H1 (cell line): ENCODE data around the gene EIPR1. TPM values are rescaled to one million over a fixed set of nuclear protein-coding genes. Genes with fewer than 3 reads are reported as not detected.

Source experiments
- CTCF ChIA-PET: fragments of 300-600 bp; sonication (Branson Sonifier 250); formaldehyde crosslinking; loops from one replicate; lab custom pipeline; 2021; ENCODE audit not compliant: partially characterized antibody; lab: Charles Lee
- POLR2A ChIA-PET: fragments of 300-600 bp; sonication (Branson Sonifier 250); formaldehyde crosslinking; loops from one replicate; lab custom pipeline; 2021; ENCODE audit warnings: inconsistent platforms; ENCODE audit not compliant: partially characterized antibody; lab: Charles Lee
- DNase-seq, 2 experiments: peaks; one replicate each; pipeline versions ENCODE4 v3.0.0 to v3.0.0-alpha.2; 2010 to 2022; ENCODE audit warnings: low spot score in 2 of 2, low read depth in 1 of 2, mixed read lengths in 1 of 2
- FAIRE-seq: peaks from 2 replicates; lab custom pipeline; 2011; peaks lifted over from hg19 to GRCh38; lab: Jason Lieb, UNC
- H2AFZ ChIP-seq: 2 replicates; pipeline ENCODE4 v1.8.1; 2012; ENCODE audit warnings: low read length, inconsistent platforms
- H2AK5ac ChIP-seq: 2 replicates; pipeline ENCODE4 v1.6.1; 2013; ENCODE audit warnings: low read depth, low read length
- H2BK120ac ChIP-seq: replicated peaks from 2 replicates; pipeline ENCODE3; 2013; ENCODE audit warnings: low read depth, low read length, inconsistent platforms
- H2BK12ac ChIP-seq: 2 replicates; pipeline ENCODE4 v1.6.1; 2013; ENCODE audit warnings: low read depth, low read length
- H2BK15ac ChIP-seq: 2 replicates; pipeline ENCODE4 v1.6.1; 2013; ENCODE audit warnings: low read length
- H2BK20ac ChIP-seq: 2 replicates; pipeline ENCODE4 v1.6.1; 2013; ENCODE audit warnings: low read length
- H2BK5ac ChIP-seq: 2 replicates; pipeline ENCODE4 v1.6.1; 2013; ENCODE audit warnings: low read depth, low read length
- H3K14ac ChIP-seq: 2 replicates; pipeline ENCODE4 v1.6.1; 2013; ENCODE audit warnings: inconsistent platforms; ENCODE audit not compliant: insufficient read length
- H3K18ac ChIP-seq: 2 replicates; pipeline ENCODE4 v1.6.1; 2013; ENCODE audit warnings: low read length; ENCODE audit errors: extremely low read depth
- H3K23ac ChIP-seq: 2 replicates; pipeline ENCODE4 v1.6.1; 2013; ENCODE audit warnings: inconsistent platforms; ENCODE audit not compliant: insufficient read length
- H3K23me2 ChIP-seq: 2 replicates; pipeline ENCODE4 v1.6.1; 2013; ENCODE audit warnings: low read depth, low read length
- H3K27ac ChIP-seq: 2 replicates; pipeline ENCODE4 v1.6.1; 2011; ENCODE audit warnings: low read depth, low read length, inconsistent platforms
- H3K27me3 ChIP-seq, 4 experiments: replicated peaks in 1 of 4; 1 replicate in 1 of 4; 2 replicates in 3 of 4; pipeline versions ENCODE4 v1.6.1 to v1.8.1; 2011 to 2013; ENCODE audit warnings: low read length in 3 of 4, mild to moderate bottlenecking in 3 of 4, inconsistent platforms in 2 of 4, mixed read lengths in 2 of 4, moderate library complexity in 1 of 4; ENCODE audit not compliant: control insufficient read depth in 3 of 4, insufficient read depth in 3 of 4; ENCODE audit errors: extremely low read depth in 1 of 4
- H3K36me3 ChIP-seq, 4 experiments: 2 replicates each; pipeline versions ENCODE4 v1.6.1 to v1.8.1; 2011 to 2013; ENCODE audit warnings: mild to moderate bottlenecking in 4 of 4, low read length in 3 of 4, moderate library complexity in 2 of 4, control low read depth in 1 of 4, inconsistent platforms in 1 of 4; ENCODE audit not compliant: insufficient read depth in 4 of 4, control insufficient read depth in 2 of 4
- H3K4ac ChIP-seq: replicated peaks from 2 replicates; pipeline ENCODE3; 2013; ENCODE audit warnings: low read length, low read depth, mixed read lengths, inconsistent platforms; ENCODE audit not compliant: insufficient read length
- H3K4me1 ChIP-seq, 4 experiments: replicated peaks in 1 of 4; 1 replicate in 1 of 4; 2 replicates in 3 of 4; pipeline versions ENCODE4 v1.6.1 to v1.8.1; 2011 to 2013; ENCODE audit warnings: low read length in 3 of 4, inconsistent platforms in 2 of 4, mixed read lengths in 1 of 4; ENCODE audit not compliant: insufficient read depth in 4 of 4, control insufficient read depth in 3 of 4
- H3K4me2 ChIP-seq, 2 experiments: 2 replicates each; pipeline versions ENCODE4 v1.6.1 to v1.8.1; 2011 to 2013; ENCODE audit warnings: low read depth in 2 of 2, low read length in 2 of 2, control low read depth in 1 of 2, inconsistent platforms in 1 of 2, mild to moderate bottlenecking in 1 of 2; ENCODE audit not compliant: insufficient read depth in 1 of 2
- H3K4me3 ChIP-seq, 4 experiments: fragments of 200-600, 300-600 bp in 1 of 4; sonication (generic), shearing (Covaris generic), sonication (Bioruptor Twin) in 1 of 4; 2 replicates each; pipeline versions ENCODE4 v1.5.1 to v1.8.1; 2011 to 2016; ENCODE audit warnings: low read length in 4 of 4, low read depth in 3 of 4, control low read depth in 2 of 4, inconsistent platforms in 2 of 4, mild to moderate bottlenecking in 2 of 4, mixed read lengths in 1 of 4, moderate library complexity in 1 of 4; ENCODE audit not compliant: insufficient read depth in 2 of 4; ENCODE audit errors: extremely low read depth in 1 of 4
- H3K56ac ChIP-seq: replicated peaks from 2 replicates; pipeline ENCODE3; 2013; ENCODE audit warnings: low read depth, mild to moderate bottlenecking, mixed read lengths, low read length, inconsistent platforms; ENCODE audit not compliant: insufficient read length
- H3K79me1 ChIP-seq: 2 replicates; pipeline ENCODE4 v1.6.1; 2013; ENCODE audit warnings: low read depth, low read length, control low read depth
- H3K79me2 ChIP-seq, 2 experiments: 2 replicates each; pipeline versions ENCODE4 v1.6.1 to v1.8.1; 2012 to 2013; ENCODE audit warnings: low read length in 2 of 2, mild to moderate bottlenecking in 2 of 2, inconsistent platforms in 1 of 2; ENCODE audit not compliant: insufficient read depth in 2 of 2, control insufficient read depth in 1 of 2
- H3K9ac ChIP-seq, 4 experiments: replicated peaks in 1 of 4; 1 replicate in 1 of 4; 2 replicates in 3 of 4; pipeline versions ENCODE4 v1.6.1 to v1.8.1; 2011 to 2013; ENCODE audit warnings: low read depth in 3 of 4, low read length in 3 of 4, control low read depth in 2 of 4, mild to moderate bottlenecking in 2 of 4, moderate library complexity in 2 of 4, inconsistent platforms in 1 of 4; ENCODE audit errors: extremely low read depth in 1 of 4
- H3K9me3 ChIP-seq, 2 experiments: 2 replicates each; pipeline versions ENCODE4 v1.6.1 to v1.8.1; 2012 to 2013; ENCODE audit warnings: mild to moderate bottlenecking in 2 of 2, moderate library complexity in 2 of 2, control low read depth in 1 of 2, inconsistent platforms in 1 of 2, low read depth in 1 of 2, low read length in 1 of 2, mixed read lengths in 1 of 2; ENCODE audit not compliant: insufficient read depth in 2 of 2
- H4K20me1 ChIP-seq, 2 experiments: replicated peaks in 1 of 2; 2 replicates each; pipeline versions ENCODE3 to v1.8.1; 2011 to 2013; ENCODE audit warnings: inconsistent platforms in 2 of 2, low read length in 2 of 2, mild to moderate bottlenecking in 1 of 2; ENCODE audit not compliant: insufficient read depth in 2 of 2, control insufficient read depth in 1 of 2
- H4K5ac ChIP-seq: 2 replicates; pipeline ENCODE4 v1.6.1; 2013; ENCODE audit warnings: low read length, low read depth, mixed read lengths, inconsistent platforms; ENCODE audit not compliant: insufficient read length
- H4K8ac ChIP-seq: 2 replicates; pipeline ENCODE4 v1.8.0; 2013; ENCODE audit warnings: mild to moderate bottlenecking, moderate library complexity, low read length, inconsistent platforms; ENCODE audit not compliant: insufficient read depth; ENCODE audit errors: extremely low read depth
- H4K91ac ChIP-seq: replicated peaks from 2 replicates; pipeline ENCODE3; 2013; ENCODE audit warnings: low read length, mixed read lengths, inconsistent platforms; ENCODE audit not compliant: insufficient read length
- CEBPB ChIP-seq: IDR thresholded peaks from 2 replicates; pipeline ENCODE4 v1.6.1; 2012; ENCODE audit warnings: low read depth, low read length
- CHD2 ChIP-seq: IDR thresholded peaks from 2 replicates; pipeline ENCODE4 v1.6.1; 2012; ENCODE audit warnings: low read length, improper control_type of control experiment
- KDM4A ChIP-seq: IDR thresholded peaks from one replicate; pipeline ENCODE4 v1.7.1; 2012; ENCODE audit warnings: low read depth, mild to moderate bottlenecking, moderate library complexity, low read length, inconsistent platforms; ENCODE audit not compliant: severe bottlenecking
- NANOG ChIP-seq: IDR thresholded peaks from 2 replicates; pipeline ENCODE4 v1.6.1; 2011; ENCODE audit warnings: low read length, low read depth, mild to moderate bottlenecking, inconsistent platforms; ENCODE audit not compliant: insufficient read depth, poor library complexity, severe bottlenecking
- NRF1 ChIP-seq: IDR thresholded peaks from 2 replicates; pipeline ENCODE4 v1.6.1; 2011; ENCODE audit warnings: mild to moderate bottlenecking, low read depth, low read length, improper control_type of control experiment
- POLR2A ChIP-seq, 2 experiments: IDR thresholded peaks; 1 replicate in 1 of 2; 2 replicates in 1 of 2; pipeline ENCODE4 v1.6.1; 2011; ENCODE audit warnings: low read depth in 2 of 2, low read length in 2 of 2, mild to moderate bottlenecking in 2 of 2; ENCODE audit errors: control extremely low read depth in 1 of 2
- RAD21 ChIP-seq, 2 experiments: IDR thresholded peaks in 1 of 2; conservative IDR thresholded peaks in 1 of 2; 2 replicates each; pipeline ENCODE4 v1.6.1; 2011; ENCODE audit warnings: low read depth in 2 of 2, low read length in 2 of 2, improper control_type of control experiment in 1 of 2, inconsistent platforms in 1 of 2, mild to moderate bottlenecking in 1 of 2, moderate library complexity in 1 of 2
- RFX5 ChIP-seq: IDR thresholded peaks from 2 replicates; pipeline ENCODE4 v1.6.1; 2011; ENCODE audit warnings: low read depth, low read length, improper control_type of control experiment, borderline replicate concordance
- RXRA ChIP-seq: IDR thresholded peaks from 2 replicates; pipeline ENCODE4 v1.6.1; 2011; ENCODE audit warnings: low read depth, mild to moderate bottlenecking, low read length, moderate library complexity; ENCODE audit not compliant: insufficient read depth
- SAP30 ChIP-seq: fragments of 300-600 bp; sonication (generic); IDR thresholded peaks from 2 replicates; pipeline ENCODE4 v1.7.1; 2012; ENCODE audit warnings: low read length, moderate library complexity, mild to moderate bottlenecking, inconsistent platforms; ENCODE audit not compliant: insufficient read depth, insufficient replicate concordance
- WGBS, 2 experiments: shearing (Covaris generic) in 1 of 2; methylation state at CpG; one replicate each; pipeline versions ENCODE4 v1.1.6 to v1.1.7; 2013 to 2015; ENCODE audit warnings: low lambda C conversion rate in 2 of 2, mixed read lengths in 2 of 2, inconsistent platforms in 1 of 2, low coverage in 1 of 2, missing lambda C conversion rate in 1 of 2; ENCODE audit not compliant: insufficient replicate concordance in 2 of 2, insufficient coverage in 1 of 2, insufficient read length in 1 of 2; ENCODE audit errors: extremely low coverage in 1 of 2, missing lambda C conversion rate in 1 of 2; 5-methylcytosine and 5-hydroxymethylcytosine counted together
- polyA plus RNA-seq, 7 experiments: library from polyadenylated mRNA; depleted of rRNA in 3 of 7; stranded (reverse) in 5 of 7; unstranded in 2 of 7; fragments of >200 nt in 5 of 7; fragments of 200-250 nt in 2 of 7; gene quantifications; 1 replicate in 5 of 7; 2 replicates in 1 of 7; 4 replicates in 1 of 7; pipeline versions ENCODE4 v1.2.1 to v1.2.3, GENCODE V29; 2011 to 2013; ENCODE audit warnings: missing spikeins in 2 of 7, mixed read lengths in 2 of 7
- total RNA-seq: library from RNA; stranded (reverse); fragmentation: NEBNext Ultra II Directional; extraction: Animal tissue kit (Norgen Biotek cat#: 25700); gene quantifications from 2 replicates; pipeline ENCODE4 v1.2.1, GENCODE V29; 2021

EIPR1 gene
- total and polyA plus RNA-seq, 2 of the 8 experiments (the other 6 are each of a cell fraction or from before 2014, with no cell fraction given): 26.3 to 56.4 TPM

DNA sequence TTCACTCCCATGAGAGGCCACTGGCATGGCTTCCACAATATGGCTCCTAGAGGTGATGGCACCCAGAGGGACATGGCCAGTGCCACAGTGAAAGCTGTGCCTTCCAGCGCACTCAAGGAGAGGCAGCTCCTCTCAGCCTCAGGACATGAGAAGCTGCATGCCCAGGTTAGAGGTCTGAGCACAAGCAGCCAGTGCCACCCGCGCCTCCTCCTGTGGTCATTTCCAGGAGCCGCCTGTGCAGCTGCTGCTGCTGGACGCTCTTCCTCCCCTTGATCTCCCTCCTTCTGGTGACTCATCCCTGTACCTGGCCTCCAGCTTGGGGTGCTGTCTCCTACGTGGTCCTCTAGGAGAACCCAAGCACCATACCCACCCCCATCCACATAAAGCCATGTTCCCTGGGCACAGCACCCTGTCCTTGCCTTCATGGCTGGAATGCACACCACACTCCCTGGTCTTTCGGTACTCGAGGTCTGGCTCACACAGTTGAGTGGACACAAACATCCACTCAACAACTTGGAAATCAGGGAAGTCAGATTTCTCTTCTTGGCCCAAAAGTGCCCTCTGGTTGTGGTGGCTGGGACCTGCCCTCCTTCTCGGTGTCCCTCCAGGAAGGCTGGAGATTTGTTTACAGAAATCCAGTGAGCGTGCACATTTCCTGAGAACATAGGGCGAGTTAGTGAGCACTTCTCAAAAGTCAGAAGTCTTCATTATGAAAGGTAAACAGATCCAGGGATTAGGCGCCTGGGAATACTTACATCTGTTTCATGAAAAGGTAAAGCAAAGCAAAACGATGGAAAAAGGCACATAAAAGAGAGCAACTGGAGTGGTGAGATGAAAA is 96.7 kb downstream of the EIPR1 start:
- Histone ChIP-seq H2BK20ac (no peak overlapping the region), H3K79me1 (peaks cover 2% of the 10 kb centered on the region; the same call in 1 of the 2 replicates), H4K5ac (no peak overlapping the region), H2AFZ (no peak overlapping the region), H4K8ac (no peak overlapping the region; the same call in 1 of the 2 replicates), H3K23ac (no peak overlapping the region), H3K18ac (no peak overlapping the region), H3K9ac (no peak overlapping the region), H3K36me3 (no peaks in the 10 kb centered on the region), H2AK5ac (0 out of 2 replicates have a peak overlapping the region, but pooled peaks have one; percentile 65), H2BK120ac (no peak overlapping the region), H3K23me2 (no peaks in the 10 kb centered on the region), H4K20me1 (peaks cover 2% of the 10 kb centered on the region in 2 experiments), H2BK5ac (no peak overlapping the region), H3K4ac (no peak overlapping the region), H4K91ac (no peak overlapping the region), H3K56ac (no peak overlapping the region), H2BK15ac (no peak overlapping the region), H3K9me3 (no peaks in the 10 kb centered on the region), H3K27me3 (no peaks in the 10 kb centered on the region), H3K4me1 (peaks cover 0 to 10% (median 0%) of the 10 kb centered on the region in 4 experiments; a peak in 3 of 7 replicates), H3K4me2 (no peak overlapping the region), H3K79me2 (0 out of 4 replicates have a peak, but pooled peaks cover 0 to 2% of the 10 kb centered on the region in 2 experiments), H3K4me3 (no peak overlapping the region), H3K27ac (no peak overlapping the region), H3K14ac (no peak overlapping the region), H2BK12ac (peak overlapping the region; percentile 33; the same call in 1 of the 2 replicates)
- DNase-seq (no peak), FAIRE-seq (no peak)
- ChIA-PET CTCF (interaction anchor here (0.6 to 0.8 kb wide), 2 partner anchors 46 to 1138 kb away, joined by 3 read pairs; no protein-coding TSS in a partner anchor), POLR2A (no interaction called here)
- 88% methylated on average over 13 of the region's 13 CpGs; no CpG with 5 or more reads in 1 of the 2 experiments for WGBS, 2 experiments
- TF ChIP-seq NRF1 (no peak), RXRA (no peak), CEBPB (no peak), RFX5 (no peak), CHD2 (no peak), KDM4A (no peak), POLR2A (IDR thresholded peaks at IDR 0.05; ENCODE audit: control extremely low read depth in 1 of 2, low read depth in 2 of 2, low read length in 2 of 2) (no peak), NANOG (no peak), SAP30 (no peak), RAD21 (IDR thresholded peaks at IDR 0.05 in 1 of 2, conservative IDR thresholded peaks at IDR 0.05 in 1 of 2; ENCODE audit: low read depth in 2 of 2, low read length in 2 of 2) (no peak)
